Neuronal stem cell (in vitro differentiated cells): ENCODE results near the gene ANKRD42.
"Not testable (repeated sequence)": the region's sequence is repeated elsewhere in the genome, so short reads cannot be mapped to it uniquely, and the experiment has no call there.

Experiments used
- DNase-seq: peaks from one replicate; pipeline ENCODE4 v3.0.0-alpha.2; 2013; ENCODE audit warnings: low spot score
- H2AFZ ChIP-seq: one replicate; pipeline ENCODE4 v1.6.1; 2013; ENCODE audit warnings: mild to moderate bottlenecking, low read length, inconsistent platforms
- H2AK5ac ChIP-seq: 2 replicates; pipeline ENCODE4 v1.6.1; 2013; ENCODE audit warnings: low read depth, mild to moderate bottlenecking, inconsistent platforms, low read length, moderate library complexity, mixed read lengths
- H2BK120ac ChIP-seq: 2 replicates; pipeline ENCODE4 v1.6.1; 2013; ENCODE audit warnings: low read depth, mild to moderate bottlenecking, inconsistent platforms, low read length, moderate library complexity, mixed read lengths
- H2BK12ac ChIP-seq: one replicate; pipeline ENCODE4 v1.6.1; 2013; ENCODE audit warnings: low read length, inconsistent platforms
- H2BK15ac ChIP-seq: 2 replicates; pipeline ENCODE4 v1.6.1; 2013; ENCODE audit warnings: mild to moderate bottlenecking, low read length, inconsistent platforms, mixed read lengths
- H2BK5ac ChIP-seq: one replicate; pipeline ENCODE4 v1.6.1; 2013; ENCODE audit warnings: inconsistent platforms, mild to moderate bottlenecking, low read length, moderate library complexity
- H3K14ac ChIP-seq: one replicate; pipeline ENCODE4 v1.6.1; 2013; ENCODE audit warnings: low read length, inconsistent platforms
- H3K18ac ChIP-seq: 2 replicates; pipeline ENCODE4 v1.6.1; 2013; ENCODE audit warnings: low read length, inconsistent platforms
- H3K23ac ChIP-seq: 2 replicates; pipeline ENCODE4 v1.6.1; 2013; ENCODE audit warnings: low read depth, mild to moderate bottlenecking, mixed read lengths, low read length, inconsistent platforms; ENCODE audit not compliant: poor library complexity
- H3K27ac ChIP-seq: replicated peaks from 3 replicates; pipeline ENCODE4 v1.5.1; 2013; ENCODE audit warnings: low read length, inconsistent platforms
- H3K27me3 ChIP-seq, 3 experiments: 2 replicates each; pipeline ENCODE4 v1.6.1; 2013; ENCODE audit warnings: low read length in 3 of 3, mild to moderate bottlenecking in 2 of 3, inconsistent platforms in 1 of 3, low read depth in 1 of 3, mixed read lengths in 1 of 3, moderate library complexity in 1 of 3; ENCODE audit not compliant: control insufficient read depth in 3 of 3, insufficient read depth in 3 of 3
- H3K36me3 ChIP-seq, 2 donors: replicated peaks in 1 of 2; 2 replicates each; pipeline ENCODE4 v1.6.1; 2013; ENCODE audit warnings: low read length in 2 of 2; ENCODE audit not compliant: control insufficient read depth in 2 of 2, insufficient read depth in 2 of 2
- H3K4ac ChIP-seq: 2 replicates; pipeline ENCODE4 v1.6.1; 2013; ENCODE audit warnings: inconsistent platforms, mild to moderate bottlenecking, low read length, moderate library complexity
- H3K4me1 ChIP-seq, 2 donors: 1 replicate in 1 of 2; 2 replicates in 1 of 2; pipeline ENCODE4 v1.6.1; 2013; ENCODE audit warnings: low read length in 2 of 2, low read depth in 1 of 2; ENCODE audit not compliant: control insufficient read depth in 2 of 2, insufficient read depth in 1 of 2
- H3K4me2 ChIP-seq: one replicate; pipeline ENCODE4 v1.6.1; 2013; ENCODE audit warnings: mild to moderate bottlenecking, low read length, inconsistent platforms; ENCODE audit not compliant: insufficient read depth, poor library complexity, severe bottlenecking
- H3K4me3 ChIP-seq, 2 donors: 2 replicates each; pipeline ENCODE4 v1.5.1; 2013; ENCODE audit warnings: low read length in 2 of 2, mild to moderate bottlenecking in 2 of 2, inconsistent platforms in 1 of 2, moderate library complexity in 1 of 2
- H3K79me1 ChIP-seq: one replicate; pipeline ENCODE4 v1.6.1; 2013; ENCODE audit warnings: low read depth, mild to moderate bottlenecking, inconsistent platforms, low read length, moderate library complexity
- H3K9ac ChIP-seq: one replicate; pipeline ENCODE4 v1.6.1; 2013; ENCODE audit warnings: mild to moderate bottlenecking, low read depth, low read length, inconsistent platforms; ENCODE audit not compliant: poor library complexity
- H3K9me3 ChIP-seq, 2 donors: replicated peaks in 1 of 2; 2 replicates each; pipeline versions ENCODE3 to v1.6.1; 2013; ENCODE audit warnings: low read length in 2 of 2, mild to moderate bottlenecking in 2 of 2, inconsistent platforms in 1 of 2, low read depth in 1 of 2, mixed read lengths in 1 of 2, moderate library complexity in 1 of 2; ENCODE audit not compliant: control insufficient read depth in 2 of 2, insufficient read depth in 1 of 2
- H4K8ac ChIP-seq: one replicate; pipeline ENCODE4 v1.6.1; 2013; ENCODE audit warnings: low read depth, mild to moderate bottlenecking, inconsistent platforms, low read length, moderate library complexity
- H4K91ac ChIP-seq: one replicate; pipeline ENCODE4 v1.6.1; 2013; ENCODE audit warnings: low read length, low read depth, mild to moderate bottlenecking, inconsistent platforms; ENCODE audit not compliant: poor library complexity
- WGBS, 2 donors: extraction: QIAGEN DNeasy Blood & Tissue Kit; methylation state at CpG; one replicate each; pipeline ENCODE4 v1.1.7; 2013; ENCODE audit warnings: missing lambda C conversion rate in 2 of 2, mixed read lengths in 1 of 2; ENCODE audit not compliant: insufficient read length in 2 of 2, insufficient replicate concordance in 1 of 2; ENCODE audit errors: extremely low coverage in 2 of 2; 5-methylcytosine and 5-hydroxymethylcytosine counted together

ANKRD42 gene

GRCh38 chr11:83271734-83272133, 78.2 kb downstream of the ANKRD42 start:
- H2BK120ac ChIP-seq, H4K8ac ChIP-seq, H3K4ac ChIP-seq, H3K23ac ChIP-seq, H2BK15ac ChIP-seq, H3K4me3 ChIP-seq, H3K4me1 ChIP-seq, H2BK12ac ChIP-seq, H2AFZ ChIP-seq, H2AK5ac ChIP-seq, H3K4me2 ChIP-seq, DNase-seq, H3K27me3 ChIP-seq, H2BK5ac ChIP-seq, H4K91ac ChIP-seq, H3K27ac ChIP-seq, H3K9me3 ChIP-seq, H3K14ac ChIP-seq, H3K79me1 ChIP-seq, H3K18ac ChIP-seq, H3K9ac ChIP-seq: not testable (repeated sequence)
- WGBS, 2 donors, result no CpG with 5 or more reads among the region's 5 CpGs
- H3K36me3 ChIP-seq, result peaks cover 2 to 59% of the 10 kb centered on the region in 2 donors

- no peak overlapping the region for H3K27ac ChIP-seq
Measured at GRCh38 chr11:83272627-83273026, 79.1 kb downstream of the ANKRD42 start.

GRCh38 chr11:83275888-83276641, 82.6 kb downstream of the ANKRD42 start:
- Histone ChIP-seq H2BK15ac (no peak overlapping the region), H2BK5ac (no peak overlapping the region), H3K27ac (no peak overlapping the region), H3K36me3 (peaks cover 2 to 94% of the 10 kb centered on the region in 2 donors), H3K4ac (no peak overlapping the region), H3K4me2 (no peak overlapping the region), H2BK120ac (no peak overlapping the region), H3K18ac (no peak overlapping the region), H3K14ac (no peak overlapping the region), H3K4me3 (no peak overlapping the region), H3K27me3 (no peaks in the 10 kb centered on the region), H3K9me3 (peaks cover 0 to 6% of the 10 kb centered on the region in 2 donors), H4K91ac (no peak overlapping the region), H3K79me1 (no peaks in the 10 kb centered on the region), H3K23ac (no peak overlapping the region), H3K4me1 (no peaks in the 10 kb centered on the region), H3K9ac (no peak overlapping the region), H2AK5ac (no peak overlapping the region), H4K8ac (no peak overlapping the region), H2BK12ac (no peak overlapping the region), H2AFZ (no peak overlapping the region)
- DNase-seq, result no peak
- no CpG with 5 or more reads among the region's 8 CpGs for WGBS, 2 donors

More at GRCh38 chr11:83272627-83273026, 79.1 kb downstream of the ANKRD42 start:
- no peak overlapping the region for H4K91ac ChIP-seq
- no peaks in the 10 kb centered on the region for H3K27me3 ChIP-seq
- H2AFZ ChIP-seq, result no peak overlapping the region
- no peaks in the 10 kb centered on the region for H3K79me1 ChIP-seq
- no peak overlapping the region for H3K4me3 ChIP-seq
- H2BK12ac ChIP-seq, result no peak overlapping the region
- no peak overlapping the region for H3K9ac ChIP-seq
- H3K23ac ChIP-seq, result no peak overlapping the region
- no peak overlapping the region for H2BK5ac ChIP-seq
- H3K18ac ChIP-seq, result no peak overlapping the region
- H3K9me3 ChIP-seq, result peaks cover 0 to 6% of the 10 kb centered on the region in 2 donors
- no peak overlapping the region for H2BK120ac ChIP-seq
- no peak overlapping the region for H2AK5ac ChIP-seq
- no peak overlapping the region for H2BK15ac ChIP-seq
- no peak overlapping the region for H3K4ac ChIP-seq
- no peaks in the 10 kb centered on the region for H3K4me1 ChIP-seq
- no peak for DNase-seq
- H3K4me2 ChIP-seq, result no peak overlapping the region
- H3K14ac ChIP-seq, result no peak overlapping the region
- peaks cover 2 to 64% of the 10 kb centered on the region in 2 donors for H3K36me3 ChIP-seq
- no peak overlapping the region for H4K8ac ChIP-seq

GRCh38 chr11:83278351-83278750, 84.8 kb downstream of the ANKRD42 start:
- no peak overlapping the region for H4K8ac ChIP-seq
- H3K36me3 ChIP-seq, result peaks cover 0 to 92% of the 10 kb centered on the region in 2 donors
- no peak overlapping the region for H3K27ac ChIP-seq
- H3K4ac ChIP-seq, result no peak overlapping the region
- H3K14ac ChIP-seq, result no peak overlapping the region
- H2AFZ ChIP-seq, result no peak overlapping the region
- H3K18ac ChIP-seq, result no peak overlapping the region
- no peak overlapping the region for H3K23ac ChIP-seq
- H2BK12ac ChIP-seq, result no peak overlapping the region
- no peak overlapping the region for H4K91ac ChIP-seq
- no peaks in the 10 kb centered on the region for H3K9me3 ChIP-seq
- no peak overlapping the region for H2BK15ac ChIP-seq
- H3K4me3 ChIP-seq, result no peak overlapping the region
- no peak overlapping the region for H3K4me2 ChIP-seq
- H2AK5ac ChIP-seq, result no peak overlapping the region
- H3K27me3 ChIP-seq, result no peaks in the 10 kb centered on the region
- DNase-seq, result no peak
- H3K4me1 ChIP-seq, result no peaks in the 10 kb centered on the region
- H3K79me1 ChIP-seq, result peaks cover 1% of the 10 kb centered on the region
- no peak overlapping the region for H3K9ac ChIP-seq
- no peak overlapping the region for H2BK120ac ChIP-seq
- H2BK5ac ChIP-seq, result no peak overlapping the region
